HepG2 (cell line): ENCODE measurements around the gene HCFC1. TPM values are rescaled to one million over a fixed set of nuclear protein-coding genes. Genes with fewer than 3 reads are reported as not detected.

Source experiments
- ATAC-seq: fragments of 200-7000 bp; cut with Tn5 transposase; 3 replicates; pipeline ENCODE4 v1.9.1; 2020; ENCODE audit warnings: mild to moderate bottlenecking, moderate library complexity
- BruUV-seq: library from RNA; stranded (reverse); fragments of 400-500 nt; replicated peaks from 2 replicates; lab custom pipeline; 2021; lab: Mats Ljungman, UMichigan
- CTCF ChIA-PET: fragments of 300-600 bp; formaldehyde crosslinking; extraction: SDS; loops from one replicate; lab custom pipeline; 2021; ENCODE audit warnings: low total read pairs, inconsistent platforms, low intra/inter-chr PET ratio; lab: Yijun Ruan, JAX
- POLR2A ChIA-PET: fragments of 350-600 bp; sonication (Branson Sonifier 250); formaldehyde crosslinking; loops from one replicate; lab custom pipeline; 2020; ENCODE audit warnings: antibody characterized with exemption, inconsistent platforms; lab: Yijun Ruan, JAX
- DNase-seq: peaks from one replicate; pipeline ENCODE4 v3.0.0-alpha.2; 2015; ENCODE audit warnings: low spot score
- FAIRE-seq: peaks from 3 replicates; lab custom pipeline; 2011; peaks lifted over from hg19 to GRCh38; lab: Jason Lieb, UNC
- H2AFZ ChIP-seq: one replicate; pipeline ENCODE4 v1.6.1; 2011; ENCODE audit warnings: low read length, inconsistent platforms
- H3K27ac ChIP-seq: fragments of 300-600 bp; 3 replicates; pipeline ENCODE4 v1.8.0; 2011; ENCODE audit warnings: mixed run types, mild to moderate bottlenecking, mixed read lengths, low read length, inconsistent platforms; ENCODE audit not compliant: insufficient read depth; ENCODE audit errors: extremely low read length
- H3K27me3 ChIP-seq, 2 experiments: fragments of 200-600 bp in 1 of 2; 2 replicates in 1 of 2; 3 replicates in 1 of 2; pipeline versions ENCODE4 v1.6.0 to v1.8.0; 2011; ENCODE audit warnings: low read length in 2 of 2, mild to moderate bottlenecking in 2 of 2, moderate library complexity in 2 of 2, inconsistent platforms in 1 of 2; ENCODE audit not compliant: insufficient read depth in 2 of 2, control insufficient read depth in 1 of 2
- H3K36me3 ChIP-seq, 2 experiments: fragments of 200-600 bp in 1 of 2; replicated peaks in 1 of 2; 2 replicates in 1 of 2; 3 replicates in 1 of 2; pipeline versions ENCODE4 v1.5.1 to v1.8.0; 2011; ENCODE audit warnings: low read length in 2 of 2, inconsistent platforms in 1 of 2; ENCODE audit not compliant: insufficient read depth in 2 of 2, control insufficient read depth in 1 of 2
- H3K4me1 ChIP-seq: 2 replicates; pipeline ENCODE4 v1.5.1; 2012; ENCODE audit warnings: low read length, inconsistent platforms; ENCODE audit not compliant: insufficient read depth
- H3K4me2 ChIP-seq: 2 replicates; pipeline ENCODE4 v1.6.0; 2011; ENCODE audit warnings: low read depth, low read length, inconsistent platforms
- H3K4me3 ChIP-seq, 3 experiments: fragments of 200-600 bp in 1 of 3; sonication (generic), shearing (Covaris generic) in 1 of 3; replicated peaks in 1 of 3; 2 replicates each; pipeline ENCODE4 v1.5.1; 2011 to 2016; ENCODE audit warnings: low read length in 3 of 3, inconsistent platforms in 2 of 3, low read depth in 2 of 3, mild to moderate bottlenecking in 2 of 3, control low read depth in 1 of 3, mixed read lengths in 1 of 3; ENCODE audit not compliant: insufficient read depth in 1 of 3
- H3K79me2 ChIP-seq: one replicate; pipeline ENCODE4 v1.6.1; 2011; ENCODE audit warnings: low read length, inconsistent platforms; ENCODE audit not compliant: insufficient read depth
- H3K9ac ChIP-seq: 2 replicates; pipeline ENCODE4 v1.6.0; 2011; ENCODE audit warnings: mild to moderate bottlenecking, low read depth, low read length, inconsistent platforms; ENCODE audit not compliant: insufficient read depth
- H3K9me3 ChIP-seq: 2 replicates; pipeline ENCODE4 v1.5.1; 2012; ENCODE audit warnings: mild to moderate bottlenecking, low read length
- H4K20me1 ChIP-seq: 2 replicates; pipeline ENCODE4 v1.6.0; 2011; ENCODE audit warnings: inconsistent platforms, mild to moderate bottlenecking, low read length, moderate library complexity; ENCODE audit not compliant: insufficient read depth
- CBX1 ChIP-seq: IDR thresholded peaks from one replicate; pipeline ENCODE4 v1.6.1; 2016; ENCODE audit warnings: antibody characterized with exemption, low read depth
- CSRNP1 ChIP-seq: sonication (generic); formaldehyde crosslinking; IDR thresholded peaks from 2 replicates; pipeline ENCODE4 v1.8.1; 2023; ENCODE audit warnings: mild to moderate bottlenecking, missing genetic modification reagents
- KLF12 ChIP-seq: sonication (generic); formaldehyde crosslinking; IDR thresholded peaks from 2 replicates; pipeline ENCODE4 v1.4.0; 2020; ENCODE audit warnings: missing genetic modification reagents, borderline replicate concordance
- MED13 ChIP-seq: sonication (generic); formaldehyde crosslinking; IDR thresholded peaks from 2 replicates; pipeline ENCODE4 v1.5.0; 2020; ENCODE audit warnings: missing genetic modification reagents
- PHF5A ChIP-seq: IDR thresholded peaks from one replicate; pipeline ENCODE4 v1.6.1; 2018; ENCODE audit warnings: low read depth, missing genetic modification reagents; ENCODE audit not compliant: unreplicated experiment
- ZBTB26 ChIP-seq: IDR thresholded peaks from 2 replicates; pipeline ENCODE4 v1.6.1; 2016; ENCODE audit warnings: missing compliant biosample characterization, missing genetic modification reagents, borderline replicate concordance
- ZBTB40 ChIP-seq, 2 experiments: fragments of 450-650 bp in 1 of 2; sonication (generic) in 1 of 2; formaldehyde crosslinking in 1 of 2; IDR thresholded peaks; 2 replicates each; pipeline versions ENCODE4 v1.6.1 to v1.8.0; 2016 to 2022; ENCODE audit warnings: antibody characterized with exemption in 1 of 2, mild to moderate bottlenecking in 1 of 2, missing genetic modification reagents in 1 of 2
- ZBTB42 ChIP-seq: sonication (generic); formaldehyde crosslinking; IDR thresholded peaks from 2 replicates; pipeline ENCODE4 v1.5.0; 2020; ENCODE audit warnings: mild to moderate bottlenecking, missing genetic modification reagents
- ZNF770 ChIP-seq: sonication (generic); formaldehyde crosslinking; IDR thresholded peaks from 2 replicates; pipeline ENCODE4 v1.5.0; 2020; ENCODE audit warnings: mild to moderate bottlenecking, missing genetic modification reagents
- WGBS: methylation state at CpG from one replicate; pipeline ENCODE4 v1.1.6; 2017; ENCODE audit warnings: low lambda C conversion rate; 5-methylcytosine and 5-hydroxymethylcytosine counted together
- in situ Hi-C: cut with HindIII; loops from 2 replicates; pipeline ENCODE4 v1.10.0; 2017; ENCODE audit warnings: low pct_unique_long_range_greater_than_20kb; ENCODE audit not compliant: extremely low pct_ligation_motif_present
- intact Hi-C: fragments of 100-400 bp; cut with micrococcal nuclease; formaldehyde crosslinking; loops from one replicate; pipeline ENCODE4 v1.10.0; 2022; ENCODE audit not compliant: unreplicated experiment
- polyA plus RNA-seq, 8 experiments: library from polyadenylated mRNA; depleted of rRNA in 3 of 8; stranded (reverse) in 7 of 8; unstranded in 1 of 8; fragments of >200 nt; fragmentation: Illumina TruSeq in 4 of 8; extraction: Trizol in 4 of 8; gene quantifications; 2 replicates each; pipeline versions ENCODE4 v1.2.1 to v1.2.3, GENCODE V29; 2011 to 2016; ENCODE audit warnings: low read depth in 4 of 8, missing spikeins in 1 of 8, mixed read lengths in 1 of 8; ENCODE audit not compliant: insufficient read depth in 1 of 8
- total RNA-seq, 5 experiments: library from RNA; depleted of rRNA; stranded (reverse); fragments of >200 nt; fragmentation: Illumina TruSeq; extraction: Trizol; gene quantifications; 2 replicates each; pipeline ENCODE4 v1.2.3, GENCODE V29; 2016; ENCODE audit warnings: low read depth in 1 of 5

HCFC1 gene
- total and polyA plus RNA-seq, 2 of the 13 experiments (the other 11 are each of a cell fraction or from before 2014, with no cell fraction given), result 5.8 to 17.8 TPM

- CTCF ChIA-PET, result no interaction called here
- no peak for FAIRE-seq
- ATAC-seq, result no peak
Observed at GRCh38 chrX:153901753-153902140, 69.9 kb downstream of the HCFC1 start.

More at GRCh38 chrX:153901753-153902140, 69.9 kb downstream of the HCFC1 start:
- no peak overlapping the region for H3K4me3 ChIP-seq
- 17% methylated on average over 8 of the region's 8 CpGs for WGBS
- H3K9me3 ChIP-seq, result no peaks in the 10 kb centered on the region
- H3K9ac ChIP-seq, result no peak overlapping the region
- H3K79me2 ChIP-seq, result no peaks in the 10 kb centered on the region
- H3K27ac ChIP-seq, result no peak overlapping the region
- H3K27me3 ChIP-seq, result peaks cover 2 to 11% of the 10 kb centered on the region in 2 experiments; a peak in 2 of 5 replicates
- DNase-seq, result no peak
- no TSS peak for BruUV-seq
- H3K36me3 ChIP-seq, result no peaks in the 10 kb centered on the region
- intact Hi-C loops, result no loop called here
- no peak overlapping the region for H2AFZ ChIP-seq
- H3K4me1 ChIP-seq, result no peaks in the 10 kb centered on the region
- TF ChIP-seq ZNF770 (CRISPR knock-in tag) (no peak), MED13 (CRISPR knock-in tag) (no peak), ZBTB42 (CRISPR knock-in tag) (no peak), KLF12 (CRISPR knock-in tag) (no peak), CSRNP1 (CRISPR knock-in tag) (no peak), ZBTB40 (IDR thresholded peaks at IDR 0.05) (no peak), ZBTB40 (CRISPR knock-in tag; IDR thresholded peaks at IDR 0.05) (no peak), CBX1 (no peak), PHF5A (no peak), ZBTB26 (CRISPR knock-in tag) (no peak)
- POLR2A ChIA-PET, result no interaction called here
- in situ Hi-C loops, result no loop called here
- no peaks in the 10 kb centered on the region for H4K20me1 ChIP-seq
- H3K4me2 ChIP-seq, result no peak overlapping the region
